NOMO-1 treated with DMSO at 0.1 percent for 48 hours (cell line): ENCODE data around the gene SGSM1.
A peak's percentile ranks its signal among the peaks of the same experiment; 100 is the strongest.
"Not testable (repeated sequence)": the region's sequence is repeated elsewhere in the genome, so short reads cannot be mapped to it uniquely, and the experiment has no call there.

ENCODE experiments used
- DNase-seq: peaks from one replicate; lab custom pipeline; 2025; ENCODE audit not compliant: unreplicated experiment; lab: John Stamatoyannopoulos, UW

Gene SGSM1

DNA sequence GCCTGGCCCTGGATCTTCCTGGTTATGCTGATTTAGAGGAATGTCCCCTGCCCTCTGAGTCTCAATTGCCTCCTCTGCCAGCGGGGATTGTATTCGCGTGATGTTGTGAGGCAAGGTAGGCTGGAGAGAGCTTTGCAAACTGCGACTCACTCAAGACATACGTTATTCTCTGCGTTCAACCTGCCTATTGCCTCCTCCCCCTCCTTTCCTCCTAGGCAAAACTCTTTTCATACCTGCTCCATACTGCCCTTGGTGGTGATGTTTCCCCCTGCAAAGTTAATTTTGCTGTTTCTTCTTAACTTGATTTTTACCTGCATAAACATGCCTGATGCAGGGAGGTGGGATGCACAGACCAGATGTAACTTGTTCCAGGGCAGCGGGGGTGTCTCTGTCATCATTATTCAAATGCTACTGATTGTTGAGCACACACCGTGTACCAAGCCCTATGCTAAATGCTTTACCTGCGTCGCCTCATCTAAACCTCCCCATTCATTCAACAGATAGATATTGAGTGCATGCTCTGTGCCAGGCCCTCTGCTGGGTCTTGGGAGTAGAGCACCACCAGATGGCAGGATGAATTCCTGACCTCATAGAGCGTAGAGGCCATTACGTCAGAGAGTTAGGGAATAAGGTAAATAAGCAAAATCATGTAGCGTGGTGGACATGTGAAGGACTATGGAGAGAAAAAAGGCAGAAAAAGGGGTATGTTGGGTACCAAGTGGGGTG lies 29.0 kb downstream of the SGSM1 start:
- no peak for DNase-seq

DNA sequence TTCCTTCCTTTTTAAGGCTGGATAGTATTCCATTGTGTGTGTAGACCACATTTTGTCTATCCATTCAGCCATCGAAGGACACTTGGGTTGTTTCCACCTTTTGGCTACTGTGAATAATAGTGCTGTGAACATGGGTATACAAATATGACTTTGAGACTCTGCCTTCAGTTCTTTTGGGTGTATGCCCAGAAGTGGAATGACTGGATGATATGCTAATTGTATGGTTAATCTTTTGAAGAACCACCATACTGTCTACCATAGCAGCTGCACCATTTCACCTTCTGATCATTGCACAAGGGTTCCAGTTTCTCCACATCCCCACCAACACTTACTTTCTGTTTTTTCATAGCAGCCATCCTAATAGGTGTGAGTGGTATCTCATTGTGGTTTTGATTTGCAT lies 30.3 kb downstream of the SGSM1 start:
- no peak for DNase-seq

DNA sequence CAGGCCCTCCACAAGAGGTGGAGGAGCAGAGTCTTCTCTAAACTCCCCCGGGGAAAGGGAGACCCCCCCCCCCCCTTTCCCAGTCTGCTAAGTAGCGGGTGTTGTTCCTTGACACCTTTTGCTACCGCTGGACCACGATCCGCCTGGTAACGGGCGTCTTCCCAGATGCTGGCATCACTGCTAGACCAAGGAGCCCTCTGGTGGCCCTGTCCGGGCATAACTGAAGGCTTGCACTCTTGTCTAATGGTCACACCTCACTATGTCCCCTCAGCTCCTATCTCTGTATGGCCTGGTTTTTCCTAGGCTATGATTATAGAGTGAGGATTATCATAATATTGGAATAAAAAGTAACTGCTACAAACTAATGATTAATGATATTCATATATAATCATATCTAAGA lies 31.5 kb downstream of the SGSM1 start:
- DNase-seq = not testable (repeated sequence)

DNA sequence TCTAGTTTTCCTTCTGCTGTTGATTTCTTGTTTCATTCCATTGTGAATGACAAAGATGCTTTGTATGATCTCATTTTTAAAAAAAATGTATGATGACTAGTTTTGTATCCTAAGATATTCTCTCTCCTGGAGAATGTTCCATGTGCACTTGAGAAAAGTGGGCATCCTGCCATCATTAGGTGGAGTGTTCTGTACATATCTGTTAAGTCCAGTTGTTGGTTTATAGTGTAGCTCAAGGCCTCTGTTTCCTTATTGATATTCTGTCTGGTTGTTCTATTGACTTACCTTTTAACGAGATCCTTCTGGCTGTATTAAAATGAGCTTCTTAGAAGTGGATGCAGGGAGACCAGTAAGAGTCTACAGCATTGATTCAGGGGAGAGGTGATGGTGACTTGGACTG lies 35.2 kb downstream of the SGSM1 start:
- no peak for DNase-seq

DNA sequence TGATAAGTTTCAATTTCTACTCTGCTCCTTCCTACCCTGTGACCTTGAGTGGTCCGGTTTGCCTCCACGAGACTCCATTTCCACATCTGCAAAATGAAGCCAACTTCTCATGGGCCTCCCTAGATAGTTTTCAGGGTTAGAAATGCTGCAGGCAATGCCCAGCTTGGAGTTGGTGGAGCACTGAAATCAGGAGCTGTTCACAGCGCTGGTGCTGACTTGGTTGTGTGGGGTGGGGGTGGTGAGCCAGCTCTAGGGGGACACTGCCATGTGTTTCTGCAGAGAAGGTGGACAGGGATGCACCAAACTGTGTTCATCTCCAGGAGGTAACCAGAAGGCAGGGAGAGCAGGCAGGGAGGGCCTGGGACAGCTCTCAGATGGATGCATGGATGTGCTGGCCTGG lies 37.0 kb downstream of the SGSM1 start:
- no peak for DNase-seq

DNA sequence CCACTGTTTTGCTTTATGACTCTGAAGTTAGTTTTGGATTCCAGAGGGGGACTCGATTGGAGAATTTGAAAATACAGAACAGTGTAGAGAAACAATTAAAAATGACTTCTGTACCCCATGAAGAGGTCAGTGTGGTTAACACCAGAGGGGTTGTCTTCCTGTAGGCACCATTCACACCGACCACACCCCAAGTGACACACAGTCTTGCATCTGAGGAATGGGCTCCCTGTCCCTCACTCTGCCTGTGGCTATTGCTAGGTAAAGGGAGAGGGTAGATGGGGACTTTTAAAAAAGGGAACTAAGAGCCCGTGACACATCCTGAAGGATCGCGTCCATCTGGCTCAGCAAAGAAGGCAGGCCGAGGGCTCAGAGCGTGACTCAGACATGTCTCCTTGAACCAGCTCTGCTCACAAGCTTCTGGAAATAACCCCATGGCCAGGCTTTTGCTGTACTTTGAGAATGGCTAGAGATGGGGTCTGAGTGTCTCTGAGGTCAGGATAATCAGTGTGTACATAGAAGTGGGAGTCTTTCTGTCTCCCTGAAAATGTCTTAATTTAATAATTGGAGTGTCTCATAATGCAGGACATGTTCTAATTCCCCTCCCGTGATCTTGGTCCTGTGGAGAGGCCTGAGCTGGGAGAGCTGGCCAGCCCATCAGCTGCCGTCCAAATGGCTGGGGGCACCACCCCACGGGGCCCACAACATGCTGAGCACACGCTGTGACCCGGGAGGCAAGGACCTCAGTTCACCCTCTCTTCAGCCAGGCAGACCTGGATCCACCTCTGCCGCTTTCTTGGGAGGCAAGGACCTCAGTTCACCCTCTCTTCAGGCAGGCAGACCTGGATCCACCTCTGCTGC lies 39.3 kb downstream of the SGSM1 start:
- peak; percentile 12 for DNase-seq

DNA sequence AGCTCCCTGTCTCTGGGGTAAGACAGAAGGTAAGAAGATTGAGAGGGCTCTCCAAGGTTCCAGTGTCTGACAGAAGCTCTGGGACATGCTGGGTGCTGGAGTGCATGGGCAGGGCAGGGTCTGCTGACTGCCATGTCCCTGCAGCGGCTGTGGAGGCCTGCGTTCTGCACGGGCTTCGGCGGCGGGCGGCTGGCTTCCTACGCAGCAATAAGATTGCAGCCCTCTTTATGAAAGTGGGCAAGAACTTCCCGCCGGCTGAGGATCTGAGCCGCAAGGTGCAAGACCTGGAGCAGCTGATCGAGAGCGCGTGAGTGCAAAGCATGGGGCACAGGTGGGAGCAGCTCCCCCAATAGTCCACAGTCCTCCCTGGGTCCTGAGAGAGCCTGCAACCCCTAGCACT lies 41.5 kb downstream of the SGSM1 start:
- no peak for DNase-seq

DNA sequence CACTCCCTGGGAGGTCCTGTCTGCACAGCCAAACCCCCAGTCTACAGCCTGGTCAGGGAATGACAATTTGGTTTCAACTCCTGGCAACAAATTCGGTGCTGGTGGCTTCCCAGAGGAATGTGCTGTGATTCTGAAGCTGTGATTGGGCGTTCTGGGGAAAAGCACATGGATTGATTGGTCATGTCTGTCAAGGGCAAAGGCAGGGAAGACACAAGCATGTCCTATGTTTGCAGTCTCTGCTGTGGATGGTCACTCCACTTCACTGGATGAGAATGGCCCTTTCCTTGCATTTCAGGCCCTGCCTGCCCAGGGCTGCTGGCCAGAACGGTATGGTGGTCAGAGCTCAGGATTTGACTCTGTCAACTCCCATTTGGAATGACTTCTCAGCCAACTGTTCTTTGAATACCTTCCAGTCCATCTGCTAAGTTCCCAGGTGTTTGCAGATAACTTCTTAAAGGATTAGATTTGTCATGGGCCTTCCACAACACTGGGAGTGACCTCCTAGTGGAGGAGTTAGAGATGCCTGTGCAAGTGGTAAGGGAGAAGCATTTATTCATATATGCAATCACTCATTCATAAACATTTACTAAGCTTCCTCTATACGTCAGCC lies 42.7 kb downstream of the SGSM1 start:
- no peak for DNase-seq

DNA sequence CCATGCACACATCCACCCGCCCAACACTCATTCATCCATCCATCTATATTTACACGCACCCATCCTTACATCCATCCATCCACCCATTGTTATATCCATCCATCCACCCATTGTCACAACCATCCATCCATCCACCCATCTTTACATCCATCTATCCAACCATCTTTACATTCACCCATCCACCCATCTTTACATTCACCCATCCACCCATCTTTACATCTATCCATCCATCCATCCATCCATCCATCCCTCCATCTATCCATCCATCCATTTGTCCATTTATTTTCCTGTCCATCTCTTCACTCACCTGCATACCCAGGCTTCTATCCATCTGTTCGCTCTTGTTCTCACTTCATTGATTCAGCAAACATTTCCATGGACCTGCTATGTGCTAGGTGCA lies 49.8 kb downstream of the SGSM1 start:
- no peak for DNase-seq

DNA sequence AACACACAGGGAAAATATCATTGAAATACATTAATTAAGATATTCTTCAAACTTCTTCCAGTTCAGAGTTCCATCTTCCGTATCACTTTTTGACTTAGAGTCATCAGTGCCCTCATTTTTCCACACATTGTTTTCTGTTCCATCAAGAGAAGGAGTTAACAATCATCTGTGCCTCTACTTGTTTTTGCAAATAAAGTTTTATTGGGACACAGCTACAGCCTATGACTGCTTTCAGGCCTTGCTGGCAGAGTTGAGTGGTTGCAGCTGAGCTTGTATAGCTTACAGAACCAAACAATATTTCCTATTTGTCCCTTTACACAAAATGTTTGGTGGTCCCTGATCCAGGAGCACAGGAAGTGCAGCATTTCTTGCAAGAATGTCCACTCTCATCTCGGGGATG lies 51.6 kb downstream of the SGSM1 start:
- no peak for DNase-seq

DNA sequence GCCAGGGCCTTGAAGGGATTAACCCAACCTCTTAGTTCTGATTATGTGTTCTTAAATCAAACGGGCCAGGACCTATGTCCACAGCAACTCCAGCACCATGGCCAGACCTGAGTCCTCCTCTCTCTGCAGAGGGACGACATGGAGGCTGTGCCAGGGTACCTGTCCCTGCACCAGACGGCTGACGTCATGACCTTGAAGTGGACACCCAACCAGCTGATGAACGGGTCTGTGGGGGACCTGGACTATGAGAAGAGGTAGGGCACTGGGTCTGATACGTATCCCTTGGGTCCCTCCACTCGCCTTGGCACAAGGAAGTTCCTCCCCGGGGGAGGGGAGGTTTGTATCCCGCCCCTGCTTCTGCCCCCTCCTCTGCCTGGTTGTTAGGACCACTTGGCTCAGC lies 53.6 kb downstream of the SGSM1 start:
- no peak for DNase-seq

DNA sequence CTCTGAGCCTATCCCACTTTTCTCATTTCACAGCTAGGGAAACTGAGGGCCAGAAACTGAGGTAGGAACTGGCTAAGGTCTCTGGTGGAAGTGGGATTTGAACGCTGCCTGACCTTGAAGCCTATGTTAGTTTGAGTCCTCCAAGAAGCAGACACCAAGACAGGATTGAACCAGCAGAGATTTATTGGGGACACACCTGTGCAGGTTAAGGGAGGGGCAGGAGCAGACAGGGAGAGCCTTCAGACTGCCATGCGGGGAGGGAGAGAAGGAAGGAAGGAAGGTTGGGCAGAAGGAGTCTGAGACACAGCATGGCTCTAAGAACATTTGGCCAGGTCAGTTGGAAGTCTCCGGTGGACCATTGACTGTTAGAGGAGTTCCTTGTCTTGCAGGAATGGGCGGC lies 59.5 kb downstream of the SGSM1 start:
- DNase-seq = no peak

DNA sequence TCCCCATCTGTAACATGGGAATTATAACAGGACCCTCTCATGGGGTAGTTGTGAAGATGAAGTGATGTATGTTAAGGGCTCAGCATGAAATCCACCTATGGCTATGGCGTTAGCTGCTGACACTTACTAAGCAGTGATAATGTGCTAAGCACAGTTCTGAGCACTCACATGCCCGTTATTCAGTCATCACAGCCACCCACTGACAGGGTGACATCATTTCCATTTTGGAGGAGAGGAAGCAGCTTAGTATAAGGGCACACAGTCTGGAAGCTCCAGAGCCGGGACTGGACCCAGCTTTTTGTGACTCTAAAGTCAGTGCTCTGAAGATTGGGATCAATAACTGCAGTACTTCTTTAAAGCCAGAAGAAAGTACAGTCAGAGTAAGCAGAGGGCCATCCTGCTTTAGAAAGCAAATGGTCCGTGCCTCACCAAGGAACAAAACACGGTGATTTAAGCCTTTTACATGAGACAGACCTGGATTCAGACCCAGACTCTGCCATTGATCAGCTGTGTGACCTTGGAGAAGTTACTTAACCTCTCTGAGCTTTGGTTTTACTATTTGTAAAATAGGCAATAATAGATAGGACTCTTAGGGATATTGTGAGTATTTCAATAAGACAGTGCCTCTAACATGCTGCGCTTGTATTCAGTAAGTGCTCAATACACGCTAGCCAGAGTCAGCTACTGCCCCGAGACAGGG lies 61.5 kb downstream of the SGSM1 start:
- no peak for DNase-seq

DNA sequence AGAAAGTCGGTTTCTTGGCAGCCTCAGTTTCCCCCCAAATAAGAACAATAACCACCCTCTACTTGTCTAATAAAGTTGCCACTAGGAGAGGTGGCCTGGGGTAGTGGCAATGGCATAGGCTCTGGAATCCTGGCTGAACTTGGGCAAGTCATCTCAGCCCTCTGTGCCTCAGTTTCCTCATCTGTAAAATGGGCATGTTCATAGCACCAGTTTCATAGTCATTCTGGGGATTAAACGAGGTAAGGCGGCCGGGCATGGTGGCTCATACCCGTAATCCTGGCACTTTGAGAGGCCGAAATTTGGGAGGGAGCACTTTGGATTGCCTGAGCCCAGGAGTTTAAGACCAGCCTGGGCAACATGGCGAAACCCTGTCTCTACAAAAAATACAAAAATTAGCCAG lies 63.0 kb downstream of the SGSM1 start:
- DNase-seq = no peak

DNA sequence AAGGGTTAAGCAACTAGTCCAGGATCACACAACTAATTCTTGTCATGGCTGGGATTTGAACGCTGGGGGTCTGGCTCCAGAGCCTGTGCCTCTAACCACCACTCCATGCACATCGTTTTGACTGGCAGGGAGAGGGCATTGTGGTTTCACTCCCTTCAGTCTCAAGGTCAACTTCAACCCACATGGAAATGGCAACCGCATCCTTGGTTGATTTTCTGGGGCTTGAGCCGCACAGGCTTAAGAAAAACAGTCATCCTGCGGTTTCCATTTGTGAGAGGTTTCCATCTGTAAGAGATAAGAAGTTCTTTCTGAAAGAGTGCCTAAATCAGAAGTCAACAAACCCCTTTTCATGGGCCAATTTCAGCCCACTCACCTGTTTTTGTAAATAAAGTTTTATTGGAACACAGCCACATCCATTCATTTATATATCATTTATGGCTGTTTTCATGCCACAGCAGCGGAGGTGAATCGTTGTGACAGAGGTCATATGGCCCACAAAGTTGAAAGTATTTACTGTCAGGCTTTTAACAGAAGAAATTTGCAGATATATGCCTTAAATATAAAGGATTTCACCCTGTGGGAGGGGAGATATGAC lies 65.7 kb downstream of the SGSM1 start:
- no peak for DNase-seq

DNA sequence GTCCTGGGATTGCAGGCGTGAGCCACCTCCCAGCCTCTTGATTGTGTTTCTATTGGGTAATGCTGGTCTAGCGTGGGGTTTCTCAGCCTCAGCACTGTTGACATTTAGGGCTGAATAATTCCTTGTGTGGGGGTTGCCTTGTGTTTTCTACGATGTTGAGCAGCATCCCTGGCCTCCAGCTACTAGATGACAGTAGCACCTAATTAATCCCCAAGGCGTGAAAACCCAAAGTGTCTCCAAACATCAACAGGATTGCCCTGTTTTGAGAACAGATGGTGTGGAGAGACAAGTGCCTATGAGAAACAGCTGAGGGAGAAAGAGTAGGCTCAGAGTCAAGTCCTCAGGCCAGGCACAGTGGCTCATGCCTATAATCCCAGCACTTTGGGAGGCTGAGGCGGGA lies 67.2 kb downstream of the SGSM1 start:
- DNase-seq = no peak

DNA sequence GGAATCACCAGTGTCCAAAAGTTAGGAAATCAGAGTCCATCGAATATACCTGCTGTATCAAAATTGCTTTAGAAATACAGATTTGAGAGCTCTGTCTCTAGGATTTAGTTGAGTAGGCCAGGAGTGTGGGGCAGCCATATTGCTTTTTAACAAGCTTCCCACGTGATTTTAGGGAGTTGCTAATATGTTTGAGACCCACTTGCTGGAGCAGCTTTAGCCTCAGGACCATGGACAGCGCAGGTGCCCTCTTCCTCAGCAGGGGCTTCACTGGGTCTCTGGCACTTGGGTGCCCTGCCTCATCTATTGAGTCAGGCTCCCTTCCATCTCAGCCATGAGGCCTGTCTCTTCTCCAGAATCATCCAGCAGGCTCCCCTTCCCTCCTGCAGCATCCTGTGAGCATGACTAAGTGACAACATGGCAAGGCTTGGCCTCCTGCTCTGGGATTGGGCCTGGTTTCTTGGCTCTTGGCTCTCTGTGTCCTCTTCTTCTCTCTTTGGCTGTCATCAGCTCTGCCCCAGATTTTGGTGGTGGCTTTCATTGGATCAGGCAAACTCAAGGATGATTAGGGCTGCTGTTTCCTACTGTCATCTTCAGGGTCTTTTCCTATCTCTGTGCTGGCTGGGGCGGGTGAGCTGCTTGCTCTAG lies 70.0 kb downstream of the SGSM1 start:
- DNase-seq = no peak

DNA sequence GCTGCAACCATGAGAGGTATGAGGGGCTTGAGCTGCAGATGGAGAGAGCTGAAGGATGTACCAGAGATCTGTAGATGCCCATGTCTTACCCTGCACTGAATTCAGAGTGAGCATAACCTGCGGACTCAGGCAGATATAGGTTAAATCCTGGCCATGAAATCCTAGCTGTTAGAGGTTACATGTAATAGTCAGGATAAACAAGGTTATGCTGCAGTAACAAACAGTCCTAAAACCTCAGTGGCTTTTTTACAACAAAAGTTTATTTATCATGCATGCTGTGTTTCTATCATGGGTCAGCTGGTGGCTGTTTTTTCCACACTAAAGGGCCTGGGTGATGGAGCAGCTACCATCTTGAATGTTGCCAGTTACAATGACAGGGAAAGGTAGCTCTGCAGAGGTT lies 70.7 kb downstream of the SGSM1 start:
- no peak for DNase-seq

DNA sequence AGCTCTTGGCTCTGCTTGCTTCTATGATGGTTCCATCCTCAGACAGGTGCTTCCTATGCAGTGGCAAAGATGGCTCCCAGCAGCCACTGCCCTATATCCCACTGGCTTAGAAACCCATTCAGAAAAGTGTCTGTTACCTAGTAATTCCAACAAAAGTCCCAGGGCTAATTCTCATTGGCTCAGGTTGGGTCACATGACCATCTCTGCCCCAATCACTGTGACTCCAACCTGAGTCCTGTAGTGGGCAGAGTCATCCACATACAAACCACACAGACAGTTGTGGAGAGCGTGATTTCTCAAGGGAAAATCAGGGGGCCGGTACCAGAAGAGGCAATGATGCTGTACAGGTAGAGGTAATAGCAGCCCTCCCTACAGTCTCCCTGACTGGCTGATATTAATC lies 73.0 kb downstream of the SGSM1 start:
- DNase-seq = no peak

DNA sequence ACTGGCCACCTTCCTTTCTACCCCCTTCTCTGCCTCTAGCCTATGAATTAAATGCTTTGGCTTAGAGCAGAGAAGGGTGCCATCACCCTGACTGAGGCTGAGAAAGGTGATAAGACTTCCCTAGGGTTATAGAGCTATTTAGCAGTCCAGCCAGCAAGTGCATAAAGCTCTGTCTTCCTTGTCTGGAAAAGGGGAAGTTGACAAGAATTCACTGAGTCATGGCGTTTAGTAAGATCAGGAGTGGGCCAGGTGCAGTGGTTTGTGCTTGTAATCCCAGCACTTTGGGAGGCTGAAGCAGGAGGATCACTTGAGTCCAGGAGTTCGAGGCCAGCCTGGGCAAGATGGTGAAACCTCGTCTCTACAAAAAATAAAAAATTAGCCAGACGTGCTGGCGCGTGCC lies 77.4 kb downstream of the SGSM1 start:
- DNase-seq = peak; percentile 21

DNA sequence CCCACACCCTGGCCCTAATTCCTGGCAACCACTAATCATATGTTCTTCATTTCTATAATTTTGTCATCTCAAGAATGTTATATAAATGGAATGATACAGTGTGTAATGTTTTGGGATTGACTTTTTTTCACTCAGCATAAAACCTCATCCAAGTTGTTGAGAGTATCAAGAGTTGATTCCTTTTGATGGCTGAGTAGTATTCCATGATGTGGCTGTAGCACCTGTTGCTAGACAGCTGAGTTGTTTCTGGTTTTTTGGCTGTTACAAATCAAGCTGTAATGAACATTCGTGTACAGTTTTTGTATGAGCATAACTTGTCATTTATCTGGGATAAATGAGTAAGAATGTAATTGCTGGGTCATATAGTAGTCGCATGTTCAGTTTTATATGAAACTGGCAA lies 81.2 kb downstream of the SGSM1 start:
- DNase-seq = no peak
